ENCODE measurements around the gene PCDHB6.
"Not testable (repeated sequence)": the region's sequence is repeated elsewhere in the genome, so short reads cannot be mapped to it uniquely, and the experiment has no call there.

DNA sequence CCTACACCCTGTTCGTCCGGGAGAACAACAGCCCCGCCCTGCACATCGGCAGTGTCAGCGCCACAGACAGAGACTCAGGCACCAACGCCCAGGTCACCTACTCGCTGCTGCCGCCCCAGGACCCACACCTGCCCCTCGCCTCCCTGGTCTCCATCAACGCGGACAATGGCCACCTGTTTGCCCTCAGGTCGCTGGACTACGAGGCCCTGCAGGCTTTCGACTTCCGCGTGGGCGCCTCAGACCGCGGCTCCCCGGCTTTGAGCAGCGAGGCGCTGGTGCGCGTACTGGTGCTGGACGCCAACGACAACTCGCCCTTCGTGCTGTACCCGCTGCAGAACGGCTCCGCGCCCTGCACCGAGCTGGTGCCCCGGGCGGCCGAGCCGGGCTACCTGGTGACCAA, 38.8 kb downstream of the PCDHB6 start:
- TF ChIP-seq YY1 (IDR thresholded peaks at IDR 0.05; ENCODE audit: insufficient read depth, insufficient read length); ZNF274 (IDR thresholded peaks at IDR 0.05; ENCODE audit: low read depth, low read length); SUZ12 (IDR thresholded peaks at IDR 0.05; ENCODE audit: extremely low read depth, insufficient read depth, insufficient read length): not testable (repeated sequence)
